Uterus (tissue), 2 donors: ENCODE results near the gene TRIM8.

Source experiments
- CTCF ChIP-seq, 4 experiments: fragments of 200-600 bp in 2 of 4; fragments of 450-650 bp in 2 of 4; sonication (generic) in 2 of 4; IDR thresholded peaks; one replicate each; pipeline ENCODE4 v1.5.1; 2016 to 2019; ENCODE audit warnings: antibody characterized with exemption in 4 of 4, mild to moderate bottlenecking in 2 of 4, moderate library complexity in 1 of 4
- POLR2A ChIP-seq, 2 donors: fragments of 450-650 bp; IDR thresholded peaks; one replicate each; pipeline ENCODE4 v1.6.1; 2016; ENCODE audit warnings: antibody characterized with exemption in 2 of 2, mild to moderate bottlenecking in 1 of 2, moderate library complexity in 1 of 2

GRCh38 chr10:102633848-102634247 is 10.4 kb upstream of the TRIM8 start:
- TF ChIP-seq CTCF (IDR thresholded peaks at IDR 0.05) (no peak), POLR2A (IDR thresholded peaks at IDR 0.05) (no peak)
